ENCODE measurements around the gene ADGRB2. TPM values are rescaled to one million over a fixed set of nuclear protein-coding genes. Genes with fewer than 3 reads are reported as not detected.

Gene ADGRB2
- total RNA-seq, 4 donors from 2014 or later = 2.4 to 14.3 (median 9.8) TPM

- no peak overlapping the region for H3K27ac ChIP-seq
- no peaks in the 10 kb centered on the region for H3K27me3 ChIP-seq
- H3K4me3 ChIP-seq (replicated peaks in 1 of 3) = no peak overlapping the region
- no peaks in the 10 kb centered on the region for H3K9me3 ChIP-seq
- H3K36me3 ChIP-seq = no peaks in the 10 kb centered on the region
- peaks cover 17 to 40% of the 10 kb centered on the region in 2 donors for H3K4me1 ChIP-seq
- intact Hi-C loops (cut with DNase I) = loop anchor here (10.0 kb wide), 1 partner anchor 198 kb away; no protein-coding TSS in a partner anchor
- WGBS, 2 donors = 42 to 45% methylated on average over 7 of the region's 7 CpGs
- no peak for TF ChIP-seq POLR2A (IDR thresholded peaks at IDR 0.05)
- TF ChIP-seq, protein P1, sequence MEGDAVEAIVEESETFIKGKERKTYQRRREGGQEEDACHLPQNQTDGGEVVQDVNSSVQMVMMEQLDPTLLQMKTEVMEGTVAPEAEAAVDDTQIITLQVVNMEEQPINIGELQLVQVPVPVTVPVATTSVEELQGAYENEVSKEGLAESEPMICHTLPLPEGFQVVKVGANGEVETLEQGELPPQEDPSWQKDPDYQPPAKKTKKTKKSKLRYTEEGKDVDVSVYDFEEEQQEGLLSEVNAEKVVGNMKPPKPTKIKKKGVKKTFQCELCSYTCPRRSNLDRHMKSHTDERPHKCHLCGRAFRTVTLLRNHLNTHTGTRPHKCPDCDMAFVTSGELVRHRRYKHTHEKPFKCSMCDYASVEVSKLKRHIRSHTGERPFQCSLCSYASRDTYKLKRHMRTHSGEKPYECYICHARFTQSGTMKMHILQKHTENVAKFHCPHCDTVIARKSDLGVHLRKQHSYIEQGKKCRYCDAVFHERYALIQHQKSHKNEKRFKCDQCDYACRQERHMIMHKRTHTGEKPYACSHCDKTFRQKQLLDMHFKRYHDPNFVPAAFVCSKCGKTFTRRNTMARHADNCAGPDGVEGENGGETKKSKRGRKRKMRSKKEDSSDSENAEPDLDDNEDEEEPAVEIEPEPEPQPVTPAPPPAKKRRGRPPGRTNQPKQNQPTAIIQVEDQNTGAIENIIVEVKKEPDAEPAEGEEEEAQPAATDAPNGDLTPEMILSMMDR (IDR thresholded peaks at IDR 0.05) = no peak
- peak; percentile 68 to 72 for DNase-seq
Measured at GRCh38 chr1:31767225-31767624, 3.1 kb upstream of the ADGRB2 start.

GRCh38 chr1:31765516-31765915 is 1.4 kb upstream of the ADGRB2 start:
- intact Hi-C loops (cut with DNase I) = loop anchor here (10.0 kb wide), 1 partner anchor 199 kb away; no protein-coding TSS in a partner anchor
- H3K9me3 ChIP-seq = no peaks in the 10 kb centered on the region
- H3K36me3 ChIP-seq = no peaks in the 10 kb centered on the region
- no peak overlapping the region for H3K27ac ChIP-seq
- WGBS, 2 donors = 89 to 95% methylated on average over 4 to 6 of the region's 6 CpGs
- TF ChIP-seq, protein P1 (IDR thresholded peaks at IDR 0.05) = no peak
- TF ChIP-seq POLR2A (IDR thresholded peaks at IDR 0.05) = no peak
- no peak for DNase-seq
- H3K27me3 ChIP-seq = no peaks in the 10 kb centered on the region
- H3K4me3 ChIP-seq (replicated peaks in 1 of 3) = no peak overlapping the region
- H3K4me1 ChIP-seq = peaks cover 16 to 54% of the 10 kb centered on the region in 2 donors

DNA sequence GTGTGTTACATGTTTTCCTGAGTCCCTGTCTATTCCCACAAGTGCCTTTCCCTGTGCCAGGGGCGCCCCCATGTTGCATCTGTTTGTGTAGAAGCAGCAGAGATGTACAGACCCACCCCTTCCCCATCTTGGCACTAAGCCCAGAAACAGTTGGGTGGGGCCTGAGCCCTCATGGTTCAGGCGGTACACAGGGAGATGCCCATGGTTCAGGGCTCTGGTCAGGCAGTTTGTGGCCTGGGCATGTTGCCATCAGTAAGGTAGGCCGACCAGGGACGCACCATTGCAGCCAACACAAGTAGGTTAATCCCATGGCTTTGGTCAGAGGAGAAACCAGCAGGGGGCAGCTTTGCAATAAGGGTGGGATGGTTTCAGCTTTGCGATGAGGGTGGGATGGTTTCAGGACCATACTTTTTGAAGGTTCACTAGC is 914 bp upstream of the ADGRB2 start:
- Histone ChIP-seq H3K4me1 (peaks cover 16 to 58% of the 10 kb centered on the region in 2 donors), H3K27ac (no peak overlapping the region), H3K9me3 (no peaks in the 10 kb centered on the region), H3K36me3 (no peaks in the 10 kb centered on the region), H3K4me3 (replicated peaks in 1 of 3) (no peak overlapping the region), H3K27me3 (no peaks in the 10 kb centered on the region)
- TF ChIP-seq POLR2A (IDR thresholded peaks at IDR 0.05) = no peak
- TF ChIP-seq, protein P1 (IDR thresholded peaks at IDR 0.05) = no peak
- intact Hi-C loops (cut with DNase I) = loop anchor here (10.0 kb wide), 1 partner anchor 200 kb away; no protein-coding TSS in a partner anchor
- WGBS, 2 donors = 50 to 62% methylated on average over 4 to 5 of the region's 5 CpGs
- peak; percentile 36 to 41 for DNase-seq

GRCh38 chr1:31763671-31764311 is 349 bp downstream of the ADGRB2 start:
- no peak for TF ChIP-seq POLR2A (IDR thresholded peaks at IDR 0.05)
- TF ChIP-seq, protein P1 (IDR thresholded peaks at IDR 0.05) = no peak
- WGBS, 2 donors = 1% methylated on average over 12 to 14 of the region's 93 CpGs
- DNase-seq = peak in 1 of 2 donors; percentile 16
- intact Hi-C loops (cut with DNase I) = loop anchor here (10.0 kb wide), 1 partner anchor 201 kb away; no protein-coding TSS in a partner anchor
- Histone ChIP-seq H3K4me1 (peaks cover 16 to 59% of the 10 kb centered on the region in 2 donors), H3K27ac (no peak overlapping the region), H3K4me3 (replicated peaks in 1 of 3) (peak overlapping the region in 2 of 3 donors; percentile 25 to 41), H3K9me3 (no peaks in the 10 kb centered on the region), H3K27me3 (no peaks in the 10 kb centered on the region), H3K36me3 (no peaks in the 10 kb centered on the region)
